K562 (cell line): ENCODE results near the gene FAM53A. TPM values are rescaled to one million over a fixed set of nuclear protein-coding genes. Genes with fewer than 3 reads are reported as not detected.

Experiments
- ATAC-seq: fragments of 200-7000 bp; cut with Tn5 transposase; 3 replicates; pipeline ENCODE4 v1.9.1; 2020; ENCODE audit warnings: moderate library complexity
- BruUV-seq: library from RNA; stranded (reverse); fragments of 400-500 nt; replicated peaks from 2 replicates; lab custom pipeline; 2021; lab: Mats Ljungman, UMichigan
- CTCF ChIA-PET: fragments of 300-600 bp; formaldehyde crosslinking; extraction: SDS; loops from one replicate; lab custom pipeline; 2021; ENCODE audit warnings: low intra/inter-chr PET ratio; lab: Yijun Ruan, JAX
- POLR2A ChIA-PET: fragments of 300-600, 350-650 bp; sonication (Branson Sonifier 250); formaldehyde crosslinking; extraction: SDS; loops from one replicate; lab custom pipeline; 2021; ENCODE audit warnings: antibody characterized with exemption, inconsistent platforms; lab: Yijun Ruan, JAX
- DNase-seq, 4 experiments: peaks; one replicate each; pipeline versions ENCODE4 v3.0.0 to v3.0.0-alpha.2; 2011 to 2018; ENCODE audit warnings: low spot score in 3 of 4, mixed read lengths in 3 of 4; ENCODE audit errors: extremely low read depth in 1 of 4
- FAIRE-seq: peaks from 2 replicates; lab custom pipeline; 2011; peaks lifted over from hg19 to GRCh38; lab: Jason Lieb, UNC
- H2AFZ ChIP-seq: 2 replicates; pipeline ENCODE4 v1.6.0; 2011; ENCODE audit warnings: low read depth, low read length, control low read depth, inconsistent platforms
- H3K27ac ChIP-seq: fragments of 200-600 bp; 3 replicates; pipeline ENCODE4 v1.8.0; 2011; ENCODE audit warnings: low read depth, mild to moderate bottlenecking, control low read depth, inconsistent platforms, low read length, moderate library complexity, mixed read lengths; ENCODE audit errors: extremely low read depth
- H3K27me3 ChIP-seq, 2 experiments: fragments of 300-600 bp in 1 of 2; 2 replicates in 1 of 2; 3 replicates in 1 of 2; pipeline versions ENCODE4 v1.6.0 to v1.8.0; 2011; ENCODE audit warnings: inconsistent platforms in 2 of 2, low read length in 2 of 2, mild to moderate bottlenecking in 1 of 2, mixed read lengths in 1 of 2, moderate library complexity in 1 of 2; ENCODE audit not compliant: control insufficient read depth in 2 of 2, insufficient read depth in 2 of 2
- H3K36me3 ChIP-seq: fragments of 300-600 bp; 3 replicates; pipeline ENCODE4 v1.8.0; 2011; ENCODE audit warnings: mild to moderate bottlenecking, low read length, inconsistent platforms; ENCODE audit not compliant: control insufficient read depth, insufficient read depth
- H3K4me1 ChIP-seq, 2 experiments: fragments of 200-600 bp in 1 of 2; replicated peaks in 1 of 2; 2 replicates in 1 of 2; 3 replicates in 1 of 2; pipeline versions ENCODE4 v1.5.1 to v1.8.0; 2011; ENCODE audit warnings: inconsistent platforms in 2 of 2, low read length in 2 of 2, mild to moderate bottlenecking in 1 of 2, mixed read lengths in 1 of 2, moderate library complexity in 1 of 2; ENCODE audit not compliant: control insufficient read depth in 2 of 2, insufficient read depth in 2 of 2
- H3K4me2 ChIP-seq: 2 replicates; pipeline ENCODE4 v1.6.1; 2011; ENCODE audit warnings: low read length, control low read depth, inconsistent platforms, mixed read lengths; ENCODE audit not compliant: insufficient read depth
- H3K4me3 ChIP-seq: fragments of 200-600 bp; sonication (generic), shearing (Covaris generic); 2 replicates; pipeline ENCODE4 v1.5.1; 2016; ENCODE audit warnings: control low read depth, inconsistent platforms
- H3K79me2 ChIP-seq: fragments of 200-600 bp; 3 replicates; pipeline ENCODE4 v1.8.0; 2011; ENCODE audit warnings: low read length, inconsistent platforms; ENCODE audit not compliant: control insufficient read depth, insufficient read depth
- H3K9ac ChIP-seq, 2 experiments: 2 replicates each; pipeline versions ENCODE4 v1.6.0 to v1.6.1; 2011; ENCODE audit warnings: low read depth in 2 of 2, low read length in 2 of 2, control low read depth in 1 of 2, inconsistent platforms in 1 of 2, mild to moderate bottlenecking in 1 of 2, mixed read lengths in 1 of 2; ENCODE audit not compliant: insufficient read depth in 1 of 2
- H3K9me1 ChIP-seq: one replicate; pipeline ENCODE4 v1.6.0; 2011; ENCODE audit warnings: inconsistent platforms, mild to moderate bottlenecking, low read length, moderate library complexity; ENCODE audit not compliant: control insufficient read depth, insufficient read depth
- H3K9me3 ChIP-seq: replicated peaks from 2 replicates; pipeline ENCODE4 v1.5.1; 2011; ENCODE audit warnings: low read depth, low read length, inconsistent platforms; ENCODE audit not compliant: control insufficient read depth, insufficient read depth
- H4K20me1 ChIP-seq: replicated peaks from 2 replicates; pipeline ENCODE4 v1.6.1; 2011; ENCODE audit warnings: low read length, inconsistent platforms, mixed read lengths; ENCODE audit not compliant: control insufficient read depth, insufficient read depth
- CHD7 ChIP-seq: fragments of 200-600 bp; sonication (generic); IDR thresholded peaks from one replicate; pipeline ENCODE4 v1.6.1; 2012; ENCODE audit warnings: mild to moderate bottlenecking, low read depth, low read length, inconsistent platforms
- CREBBP ChIP-seq: IDR thresholded peaks from one replicate; pipeline ENCODE4 v1.6.1; 2012; ENCODE audit warnings: low read depth, mild to moderate bottlenecking, control low read depth, inconsistent platforms, low read length
- FOXJ3 ChIP-seq: sonication (generic); formaldehyde crosslinking; IDR thresholded peaks from 2 replicates; pipeline ENCODE4 v1.4.0; 2020; ENCODE audit warnings: mild to moderate bottlenecking, missing genetic modification reagents
- FOXP1 ChIP-seq: sonication (generic); formaldehyde crosslinking; IDR thresholded peaks from 2 replicates; pipeline ENCODE4 v1.8.0; 2022; ENCODE audit warnings: mild to moderate bottlenecking, missing genetic modification reagents
- HDAC1 ChIP-seq, 2 experiments: fragments of 450-650 bp; IDR thresholded peaks; 2 replicates each; pipeline ENCODE4 v1.6.1; 2016 to 2017; ENCODE audit warnings: inconsistent platforms in 1 of 2, mild to moderate bottlenecking in 1 of 2, moderate library complexity in 1 of 2
- ILF3 ChIP-seq: fragments of 450-650 bp; IDR thresholded peaks from 2 replicates; pipeline ENCODE4 v1.6.1; 2018; ENCODE audit warnings: antibody characterized with exemption, mild to moderate bottlenecking, moderate library complexity, borderline replicate concordance
- POLR2A ChIP-seq: fragments of 450-650 bp; conservative IDR thresholded peaks from 2 replicates; pipeline ENCODE4 v1.6.1; 2016
- POLR2AphosphoS2 ChIP-seq: IDR thresholded peaks from 2 replicates; pipeline ENCODE4 v1.6.1; 2012; ENCODE audit warnings: low read length, improper control_type of control experiment
- RFX1 ChIP-seq: fragments of 450-650 bp; IDR thresholded peaks from 2 replicates; pipeline ENCODE4 v1.6.1; 2016; ENCODE audit warnings: mild to moderate bottlenecking, moderate library complexity
- RFX5 ChIP-seq: IDR thresholded peaks from 2 replicates; pipeline ENCODE4 v1.6.1; 2011; ENCODE audit warnings: low read depth, mild to moderate bottlenecking, improper control_type of control experiment, low read length
- SMAD3 ChIP-seq: fragments of 450-650 bp; formaldehyde crosslinking; conservative IDR thresholded peaks from 2 replicates; pipeline ENCODE4 v1.4.0; 2020; ENCODE audit warnings: mild to moderate bottlenecking
- SMARCB1 ChIP-seq: IDR thresholded peaks from 2 replicates; pipeline ENCODE4 v1.6.1; 2011; ENCODE audit warnings: improper control_type of control experiment, low read depth; ENCODE audit not compliant: insufficient read length
- SRSF7 ChIP-seq: fragments of 200-400 bp; formaldehyde crosslinking; optimal IDR thresholded peaks from 2 replicates; pipeline ENCODE3; 2017; ENCODE audit warnings: mild to moderate bottlenecking, low read depth, low read length
- WGBS: fragments of 100-300 bp; shearing (Covaris generic); methylation state at CpG from one replicate; pipeline ENCODE4 v1.1.6; 2016; ENCODE audit warnings: low coverage, mixed read lengths; ENCODE audit not compliant: insufficient coverage; ENCODE audit errors: missing lambda C conversion rate; 5-methylcytosine and 5-hydroxymethylcytosine counted together
- in situ Hi-C: fragments of 300-500 bp; cut with MboI; formaldehyde crosslinking; loops from 4 replicates; pipeline ENCODE4 v1.15.0; 2018; ENCODE audit warnings: inconsistent platforms, mixed read lengths
- intact Hi-C: fragments of 100-400 bp; cut with micrococcal nuclease; formaldehyde crosslinking; loops from 2 replicates; pipeline ENCODE4 v1.14.2; 2022
- polyA plus RNA-seq, 8 experiments: library from polyadenylated mRNA; depleted of rRNA in 4 of 8; stranded (reverse) in 5 of 8; unstranded in 3 of 8; fragments of >200 nt; fragmentation: Nextera tagmentation in 2 of 8; fragmentation: Illumina TruSeq in 1 of 8; extraction: Ambion mirVana in 2 of 8; extraction: Trizol in 1 of 8; gene quantifications; 2 replicates each; pipeline versions ENCODE4 v1.2.1 to v1.2.3, GENCODE V29; 2011 to 2014; ENCODE audit warnings: inconsistent platforms in 1 of 8, missing spikeins in 1 of 8
- total RNA-seq, 7 experiments: library from RNA; depleted of rRNA in 6 of 7; stranded (reverse); fragments of >200 nt in 6 of 7; fragmentation: Illumina TruSeq in 2 of 7; extraction: Trizol in 2 of 7; gene quantifications; 2 replicates each; pipeline versions ENCODE4 v1.2.1 to v1.2.3, GENCODE V29; 2011 to 2021; ENCODE audit warnings: low replicate concordance in 1 of 7

The FAM53A gene
- total and polyA plus RNA-seq, 9 of the 15 experiments (the other 6 are each of a cell fraction or from before 2014, with no cell fraction given) = 0.53 to 2.7 (median 1.4) TPM; not detected in 2

- Histone ChIP-seq H3K9me1 (no peaks in the 10 kb centered on the region), H3K9me3 (no peaks in the 10 kb centered on the region), H3K79me2 (no peaks in the 10 kb centered on the region), H3K4me2 (no peak overlapping the region), H3K9ac (no peak overlapping the region), H3K4me1 (0 out of 5 replicates have a peak, but pooled peaks cover 0 to 4% of the 10 kb centered on the region in 2 experiments), H3K4me3 (no peak overlapping the region), H2AFZ (no peak overlapping the region), H4K20me1 (peaks cover 7% of the 10 kb centered on the region; the same call in 1 of the 2 replicates), H3K27me3 (no peaks in the 10 kb centered on the region), H3K27ac (no peak overlapping the region), H3K36me3 (peaks cover 64% of the 10 kb centered on the region)
- DNase-seq (no peak), FAIRE-seq (no peak), ATAC-seq (no peak)
- intact Hi-C loops = no loop called here
- in situ Hi-C loops = no loop called here
- POLR2A ChIA-PET = interaction anchor here (0.7 to 1.6 kb wide), 4 partner anchors 14 to 25 kb away, joined by 3 to 7 read pairs (median 4); partner anchors contain the start of gene SLBP
- TF ChIP-seq HDAC1 (IDR thresholded peaks at IDR 0.05) = no peak
- 0 out of 2 replicates have a peak, but pooled peaks have one; percentile 49 for TF ChIP-seq POLR2AphosphoS2
- peak; percentile 47; the same call in 1 of the 2 replicates for TF ChIP-seq POLR2A
- TF ChIP-seq RFX5 = no peak
- TF ChIP-seq FOXJ3 = no peak
- TF ChIP-seq SMAD3 (CRISPR knock-in tag) = no peak
- no peak for TF ChIP-seq CHD7
- no peak for TF ChIP-seq CREBBP
- TF ChIP-seq FOXP1 (CRISPR knock-in tag) = no peak
- no peak for TF ChIP-seq SMARCB1
- no peak for TF ChIP-seq SRSF7
- no peak for TF ChIP-seq RFX1
- no peak for TF ChIP-seq ILF3
- BruUV-seq = no TSS peak
- CTCF ChIA-PET = interaction anchor here (3.3 kb wide), 1 partner anchor 34 kb away, joined by 20 read pairs; no protein-coding TSS in a partner anchor
- 88% methylated on average over 9 of the region's 9 CpGs for WGBS
Measured at GRCh38 chr4:1691737-1692373, 7.7 kb upstream of the FAM53A start.
